ENCODE data around the gene B3GNT5.

DNA sequence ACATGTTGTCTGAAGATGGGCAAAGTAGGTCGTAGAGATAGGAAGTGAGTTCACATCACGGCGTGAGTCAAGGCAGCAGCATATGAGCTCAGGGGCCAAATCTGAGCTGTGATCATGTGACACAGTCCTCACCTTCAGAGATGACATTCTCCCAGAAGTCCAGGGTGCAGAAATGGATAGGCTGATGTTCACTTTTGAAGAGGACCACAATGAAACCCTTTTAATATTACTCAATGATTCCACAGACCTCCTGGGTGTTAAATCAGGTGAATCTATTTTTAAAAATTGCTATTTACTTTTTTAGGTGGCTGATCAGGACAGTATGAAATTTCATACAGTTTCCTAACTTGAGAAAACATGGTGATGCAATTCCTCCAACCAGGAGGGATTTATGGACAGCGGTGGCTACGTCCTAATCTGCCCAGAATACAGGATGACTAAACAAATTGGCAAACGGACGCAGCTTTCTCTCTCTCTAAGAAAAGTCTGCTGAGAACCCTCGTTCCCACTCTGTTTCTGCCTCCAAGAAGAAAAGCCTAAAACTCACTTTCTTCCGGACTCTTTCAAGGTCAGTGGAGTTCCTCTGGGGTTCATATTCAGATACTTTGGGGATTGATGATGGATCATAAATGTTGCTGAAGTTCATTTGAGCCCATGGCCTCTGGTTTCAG, 34.4 kb downstream of the B3GNT5 start:
- TF ChIP-seq, protein P1, sequence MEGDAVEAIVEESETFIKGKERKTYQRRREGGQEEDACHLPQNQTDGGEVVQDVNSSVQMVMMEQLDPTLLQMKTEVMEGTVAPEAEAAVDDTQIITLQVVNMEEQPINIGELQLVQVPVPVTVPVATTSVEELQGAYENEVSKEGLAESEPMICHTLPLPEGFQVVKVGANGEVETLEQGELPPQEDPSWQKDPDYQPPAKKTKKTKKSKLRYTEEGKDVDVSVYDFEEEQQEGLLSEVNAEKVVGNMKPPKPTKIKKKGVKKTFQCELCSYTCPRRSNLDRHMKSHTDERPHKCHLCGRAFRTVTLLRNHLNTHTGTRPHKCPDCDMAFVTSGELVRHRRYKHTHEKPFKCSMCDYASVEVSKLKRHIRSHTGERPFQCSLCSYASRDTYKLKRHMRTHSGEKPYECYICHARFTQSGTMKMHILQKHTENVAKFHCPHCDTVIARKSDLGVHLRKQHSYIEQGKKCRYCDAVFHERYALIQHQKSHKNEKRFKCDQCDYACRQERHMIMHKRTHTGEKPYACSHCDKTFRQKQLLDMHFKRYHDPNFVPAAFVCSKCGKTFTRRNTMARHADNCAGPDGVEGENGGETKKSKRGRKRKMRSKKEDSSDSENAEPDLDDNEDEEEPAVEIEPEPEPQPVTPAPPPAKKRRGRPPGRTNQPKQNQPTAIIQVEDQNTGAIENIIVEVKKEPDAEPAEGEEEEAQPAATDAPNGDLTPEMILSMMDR (IDR thresholded peaks at IDR 0.05), result no peak
- TF ChIP-seq POLR2A (IDR thresholded peaks at IDR 0.05) (no peak), POLR2AphosphoS5 (IDR thresholded peaks at IDR 0.05) (no peak)

Data from transverse colon (tissue), 4 donors.